Stimulated activated CD4-positive, alpha-beta T cell treated with anti-CD3 and anti-CD28 coated beads, Interleukin-12 subunit alpha, Interleukin-12 subunit beta, amount 100 ng/mL, for 24 hours (primary cell): ENCODE measurements around the gene IKBKG.
"Not testable (repeated sequence)": the region's sequence is repeated elsewhere in the genome, so short reads cannot be mapped to it uniquely, and the experiment has no call there.

Experiments
- DNase-seq, 2 experiments: peaks; one replicate each; pipeline ENCODE4 v3.0.0-alpha.2; 2020; ENCODE audit warnings: low read depth in 2 of 2

Gene IKBKG

DNA sequence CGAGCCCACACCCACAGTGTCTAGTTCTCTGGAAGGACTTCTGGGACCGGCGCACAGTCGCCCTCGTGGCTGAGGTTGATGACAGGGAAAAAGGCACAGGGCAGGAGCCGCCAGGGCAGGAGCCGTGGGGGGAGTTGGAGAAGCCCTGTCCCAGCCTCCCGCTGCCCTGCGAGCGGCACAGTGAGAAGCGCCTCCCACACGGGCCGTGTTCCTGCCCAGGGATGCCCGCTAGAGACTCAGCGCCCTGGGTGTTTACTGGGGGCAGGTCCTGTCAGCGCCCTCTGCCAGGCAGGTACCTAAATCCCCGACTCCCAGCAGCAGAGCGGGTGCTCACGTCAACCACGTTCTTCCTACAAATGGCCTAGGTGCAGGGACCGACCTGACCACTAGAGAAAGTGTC is 11.5 kb downstream of the IKBKG start:
- DNase-seq = not testable (repeated sequence)

DNA sequence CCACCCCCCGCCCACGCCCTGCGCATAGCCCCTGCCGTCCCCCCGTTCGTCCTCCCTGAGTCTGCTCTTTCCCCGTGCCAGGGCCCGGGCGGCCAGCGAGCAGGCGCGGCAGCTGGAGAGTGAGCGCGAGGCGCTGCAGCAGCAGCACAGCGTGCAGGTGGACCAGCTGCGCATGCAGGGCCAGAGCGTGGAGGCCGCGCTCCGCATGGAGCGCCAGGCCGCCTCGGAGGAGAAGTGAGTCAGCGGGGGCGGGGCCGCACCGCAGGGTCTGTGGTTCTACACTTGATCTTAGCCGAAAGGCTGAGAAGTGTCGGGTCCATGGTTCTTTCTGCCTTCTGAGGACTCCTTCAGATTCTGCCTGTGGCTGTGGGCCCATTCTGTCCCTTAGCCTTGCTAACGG is 12.9 kb downstream of the IKBKG start:
- not testable (repeated sequence) for DNase-seq

DNA sequence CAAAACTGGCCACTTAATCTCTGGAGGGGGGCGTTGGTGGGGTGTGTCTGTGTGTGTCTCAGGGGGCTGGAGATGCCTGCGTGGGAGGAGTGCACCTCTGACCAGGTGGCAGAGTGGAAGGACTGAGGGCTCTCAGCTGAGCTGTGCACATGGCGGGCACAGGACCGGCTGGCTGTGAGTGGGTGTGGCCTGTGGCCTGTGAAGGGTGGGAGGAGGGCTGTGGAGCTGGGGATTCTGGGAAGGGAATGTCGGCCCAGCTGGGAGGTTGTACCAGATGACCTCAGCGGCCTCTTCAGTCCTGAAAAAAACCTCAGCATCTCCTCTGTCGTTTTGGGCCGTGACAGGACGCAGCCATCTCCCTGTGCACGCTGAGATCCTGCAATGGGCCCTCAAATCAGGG is 14.9 kb downstream of the IKBKG start:
- DNase-seq = not testable (repeated sequence)

DNA sequence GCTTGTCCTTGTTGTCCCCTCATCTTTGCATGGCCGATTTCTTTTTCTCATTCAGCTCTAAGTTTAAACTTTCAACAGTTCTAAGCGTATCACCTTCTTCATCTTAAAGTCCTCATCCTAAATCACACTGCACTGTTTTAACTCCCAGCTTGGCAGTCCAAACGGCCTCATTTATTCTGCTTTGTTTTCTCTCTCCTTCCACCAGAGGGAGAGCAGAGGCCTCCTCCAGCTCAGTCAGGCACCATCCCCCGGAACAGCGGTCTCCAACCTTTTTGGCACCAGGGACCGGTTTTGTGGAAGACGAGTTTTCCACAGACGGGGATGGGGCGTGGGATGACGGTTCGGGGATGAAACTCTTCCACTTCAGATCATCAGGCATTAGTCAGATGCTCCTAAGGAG is 22.9 kb downstream of the IKBKG start:
- not testable (repeated sequence) for DNase-seq

DNA sequence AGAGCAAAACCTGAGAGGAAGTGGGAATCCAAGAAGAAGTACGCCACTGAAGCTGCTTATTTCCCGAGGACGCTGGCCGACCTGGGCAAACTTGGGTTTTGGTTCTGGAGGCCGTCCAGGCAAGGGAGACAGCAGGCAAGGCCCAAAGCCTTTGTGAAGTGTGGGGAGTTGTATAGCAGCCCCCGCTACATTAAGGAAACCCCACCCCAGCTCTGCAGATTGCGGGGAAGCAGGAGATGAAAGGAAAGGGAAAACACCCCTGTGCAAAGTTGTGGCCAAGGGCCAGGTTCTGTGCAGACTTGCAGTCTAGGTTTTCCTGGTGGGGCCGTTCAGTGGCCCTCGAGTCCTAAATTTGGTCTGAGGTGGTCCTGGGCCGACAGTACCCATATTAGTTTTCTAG is 25.6 kb downstream of the IKBKG start:
- not testable (repeated sequence) for DNase-seq

DNA sequence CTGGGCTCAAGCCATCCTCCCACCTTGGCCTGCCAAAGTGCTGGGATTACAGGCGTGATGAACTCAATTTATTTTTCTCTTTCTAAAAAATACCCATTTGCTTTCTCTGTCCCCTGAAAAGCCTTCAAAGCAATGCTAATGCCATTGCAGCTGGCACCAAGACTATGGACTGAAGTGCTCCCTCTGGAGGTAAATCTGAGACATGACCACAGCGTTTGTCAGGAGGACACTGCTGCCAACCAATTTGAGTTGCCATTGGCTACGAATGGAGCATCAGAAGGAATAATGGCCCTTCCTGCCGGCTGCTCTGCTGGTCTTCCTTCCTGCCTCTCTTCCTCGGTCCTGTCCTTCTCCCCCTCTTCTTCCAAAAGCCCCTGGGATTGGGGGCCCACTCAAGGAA is 27.7 kb downstream of the IKBKG start:
- not testable (repeated sequence) for DNase-seq

DNA sequence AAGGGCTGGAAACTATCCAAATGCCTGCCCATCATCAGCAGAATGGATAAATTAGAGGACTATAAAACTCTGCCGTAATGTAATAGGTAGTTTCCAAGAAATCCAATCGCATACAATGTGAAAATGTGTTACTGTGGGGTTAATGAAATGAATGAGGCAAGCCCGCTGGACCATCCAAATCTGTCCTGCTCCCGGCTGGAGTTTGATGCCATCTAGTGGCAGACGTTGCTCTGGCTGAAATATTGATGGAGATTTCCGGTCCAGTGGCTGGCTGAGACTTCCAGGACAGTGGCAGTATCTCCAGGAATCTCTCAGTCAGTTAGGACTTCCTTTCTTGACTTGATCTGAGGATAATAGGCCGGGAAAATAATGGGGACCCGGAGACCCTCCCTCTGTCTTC is 35.6 kb downstream of the IKBKG start:
- not testable (repeated sequence) for DNase-seq

DNA sequence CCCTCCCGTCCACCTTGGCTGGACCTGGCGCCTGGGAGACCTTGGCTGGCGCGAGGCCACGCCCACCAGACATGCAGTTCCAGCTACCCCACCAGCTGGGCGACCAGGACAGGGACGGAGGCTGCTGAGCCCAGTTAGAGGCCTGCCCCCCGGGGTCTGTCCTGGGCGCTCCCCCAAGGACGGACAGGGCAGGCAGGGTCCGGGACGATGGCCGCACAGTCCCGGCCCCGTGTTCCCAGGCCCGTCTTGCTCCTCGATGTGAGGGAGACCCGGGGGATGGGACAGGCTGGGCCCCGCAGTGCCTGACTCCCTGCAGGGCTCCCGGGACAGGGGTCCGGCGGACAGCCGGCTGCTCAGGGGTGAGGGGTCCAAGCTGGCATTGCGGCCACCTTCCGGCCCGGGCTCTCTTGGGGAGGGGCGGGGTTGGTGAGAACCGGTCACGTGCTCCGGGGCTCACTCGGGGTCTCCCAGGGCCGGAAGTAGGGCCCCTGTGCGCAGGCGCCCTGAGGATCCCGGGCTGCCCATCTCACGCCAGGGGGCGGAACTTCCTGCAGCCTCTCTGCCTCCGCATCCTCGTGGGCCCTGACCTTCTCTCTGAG is 37.3 kb downstream of the IKBKG start, which contains the start of gene CTAG1A:
CTAG1A (plus strand) TSS at position 549 of the 599 bp plus-strand sequence. CDS start 74 bp downstream, outside the sequence.
- not testable (repeated sequence) for DNase-seq

DNA sequence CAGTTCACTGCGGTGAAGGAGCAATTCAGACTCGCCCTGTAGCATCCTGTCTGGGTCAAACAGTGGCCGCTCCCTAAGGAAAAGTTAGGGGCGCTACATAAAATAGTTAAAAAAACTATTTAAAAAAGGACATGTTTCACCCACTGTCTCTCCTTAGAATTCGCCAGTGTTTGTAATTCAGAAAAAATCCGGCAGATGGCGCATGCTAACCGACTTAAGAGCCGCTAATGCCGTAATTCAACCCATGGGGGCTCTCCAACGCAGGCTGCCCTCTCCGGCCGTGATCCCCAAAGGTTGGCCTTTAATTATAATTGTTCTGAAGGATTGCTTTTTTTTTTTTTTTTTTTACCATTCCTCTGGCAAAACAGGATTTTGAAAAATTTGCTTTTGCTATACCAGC is 43.0 kb downstream of the IKBKG start:
- not testable (repeated sequence) for DNase-seq

DNA sequence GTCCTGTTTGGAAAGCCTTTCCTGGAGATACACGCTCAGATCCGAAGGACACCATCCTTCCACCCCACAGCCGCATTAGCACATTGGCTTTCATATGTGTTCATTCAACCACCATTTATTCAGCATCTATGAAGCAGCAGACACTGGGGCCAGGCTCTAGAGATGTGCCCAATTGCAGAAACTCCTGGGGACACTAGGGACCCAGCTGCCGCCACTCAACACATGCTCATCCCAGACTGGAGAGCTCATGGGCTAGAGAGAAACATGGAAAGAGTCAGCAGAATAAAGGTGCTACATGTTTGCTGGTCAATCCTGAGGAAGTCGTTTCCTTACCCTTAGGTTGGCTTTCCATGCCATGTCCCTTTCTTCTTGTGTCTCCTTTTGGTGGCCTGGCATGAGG is 45.1 kb downstream of the IKBKG start:
- DNase-seq = no peak

DNA sequence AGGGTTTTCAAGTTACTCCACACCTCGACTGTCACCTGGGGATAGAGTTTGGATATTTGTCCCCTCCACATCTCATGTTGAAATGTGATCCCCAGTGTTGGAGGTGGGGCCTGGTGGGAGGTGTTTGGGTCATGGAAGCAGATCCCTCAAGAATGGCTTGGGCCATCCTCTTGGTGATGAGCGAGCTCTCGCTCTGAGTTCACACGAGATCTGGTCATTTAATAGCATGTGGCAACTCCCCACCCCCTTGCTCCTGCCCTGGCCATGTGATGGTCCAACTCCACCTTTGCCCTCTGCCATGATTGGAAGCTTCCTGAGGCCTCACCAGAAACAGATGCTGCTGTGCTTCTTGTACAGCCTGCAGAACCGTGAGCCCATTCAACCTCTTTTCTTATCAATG is 45.8 kb downstream of the IKBKG start:
- DNase-seq = no peak

DNA sequence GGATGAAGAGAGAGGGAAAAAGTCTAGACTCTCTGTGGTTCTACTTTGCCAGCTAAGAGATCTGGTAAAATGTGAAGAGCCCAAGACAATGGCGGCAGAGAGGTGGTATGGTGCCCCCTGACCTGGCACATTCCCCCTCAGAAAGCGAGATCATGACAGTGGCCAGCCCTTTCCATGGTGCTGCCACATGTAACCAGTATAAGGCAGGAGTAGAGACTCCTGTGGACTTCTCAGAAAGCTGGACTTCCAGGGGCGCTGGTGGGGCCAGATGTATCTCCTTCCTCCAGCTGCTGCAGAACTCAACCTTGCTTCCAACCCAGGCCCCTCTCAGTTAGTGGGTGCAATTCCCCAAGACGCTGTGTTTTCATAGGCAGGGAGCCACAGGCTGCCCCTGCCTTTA is 47.1 kb downstream of the IKBKG start:
- DNase-seq = no peak

DNA sequence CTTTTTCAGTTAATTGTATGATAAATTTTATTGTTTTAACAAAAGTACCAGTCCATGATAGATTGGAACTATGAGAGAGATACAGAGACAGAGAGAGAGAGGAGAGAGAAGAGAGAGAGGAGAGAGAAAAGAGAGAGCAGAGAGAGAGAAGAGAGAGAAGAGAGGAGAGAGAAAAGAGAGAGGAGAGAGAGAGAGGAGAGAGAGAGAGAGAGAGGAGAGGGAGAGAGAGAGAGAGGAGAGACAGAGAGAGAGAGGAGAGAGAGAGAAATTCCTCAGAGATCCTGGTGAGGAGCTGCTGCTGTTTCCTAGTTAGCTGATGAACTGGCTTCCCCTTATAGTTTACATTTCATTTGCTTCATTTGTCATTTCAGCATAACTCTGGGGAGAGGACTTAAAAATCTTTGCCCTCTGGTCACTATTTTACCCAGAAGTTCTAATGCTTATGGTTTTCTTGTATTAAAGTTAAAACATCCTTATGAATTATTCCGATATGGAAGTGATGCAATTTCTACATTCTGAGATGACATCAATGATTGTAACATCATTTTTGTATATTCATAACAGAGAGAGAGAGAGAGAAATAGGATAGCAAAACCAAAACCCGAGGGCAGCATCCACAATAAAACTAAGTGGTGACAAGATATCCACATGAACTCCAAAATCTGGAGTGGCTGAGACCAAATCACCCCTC is 48.3 kb downstream of the IKBKG start:
- DNase-seq = no peak

DNA sequence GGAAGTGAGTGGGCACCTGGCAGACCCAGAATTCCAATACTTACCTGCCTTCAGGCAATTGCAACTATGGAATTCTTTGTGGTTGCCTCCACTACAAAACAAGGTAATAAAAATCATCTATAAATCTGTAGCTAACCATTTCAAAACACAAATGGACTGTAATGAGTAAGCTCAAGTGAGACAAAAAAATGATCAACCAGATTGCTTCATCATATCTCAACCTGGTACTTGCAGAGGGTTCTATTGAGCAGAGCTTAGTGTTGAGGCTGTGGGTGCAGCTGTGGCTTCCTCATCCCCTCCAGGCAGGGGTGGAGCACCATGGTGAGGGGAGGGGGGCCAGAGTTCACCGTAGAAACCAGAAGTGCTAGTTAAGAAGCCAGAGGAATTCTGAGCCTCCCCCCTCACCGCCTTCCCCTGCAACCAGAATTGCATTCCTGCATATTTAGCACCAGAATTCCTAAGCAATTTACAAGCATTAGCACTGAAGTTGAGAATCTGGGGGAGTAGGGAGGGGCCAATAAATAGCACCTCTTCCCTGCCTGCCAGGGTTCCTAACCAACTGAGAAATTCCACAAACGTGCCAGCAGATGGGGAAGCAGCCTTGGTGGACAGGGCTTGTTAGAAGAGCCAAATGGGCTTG is 49.0 kb downstream of the IKBKG start:
- DNase-seq = no peak

DNA sequence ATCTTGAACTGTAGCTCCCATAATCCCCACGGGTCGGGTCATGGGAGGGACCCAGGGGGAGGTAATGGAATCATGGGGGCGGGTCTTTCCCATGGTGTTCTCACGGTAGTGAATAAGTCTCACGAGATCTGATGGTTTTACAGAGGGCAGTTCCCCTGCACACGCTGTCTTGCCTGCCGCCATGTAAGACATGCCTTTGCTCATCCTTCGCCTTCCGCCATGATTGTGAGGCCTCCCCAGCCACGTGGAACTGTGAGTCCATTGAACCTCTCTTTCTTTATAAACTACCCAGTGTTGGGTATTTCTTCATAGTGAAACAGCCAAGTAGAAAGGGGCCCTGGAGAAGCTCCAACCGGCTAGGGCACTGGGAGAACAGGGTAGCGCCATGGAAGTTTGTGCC is 49.8 kb downstream of the IKBKG start:
- DNase-seq = no peak

DNA sequence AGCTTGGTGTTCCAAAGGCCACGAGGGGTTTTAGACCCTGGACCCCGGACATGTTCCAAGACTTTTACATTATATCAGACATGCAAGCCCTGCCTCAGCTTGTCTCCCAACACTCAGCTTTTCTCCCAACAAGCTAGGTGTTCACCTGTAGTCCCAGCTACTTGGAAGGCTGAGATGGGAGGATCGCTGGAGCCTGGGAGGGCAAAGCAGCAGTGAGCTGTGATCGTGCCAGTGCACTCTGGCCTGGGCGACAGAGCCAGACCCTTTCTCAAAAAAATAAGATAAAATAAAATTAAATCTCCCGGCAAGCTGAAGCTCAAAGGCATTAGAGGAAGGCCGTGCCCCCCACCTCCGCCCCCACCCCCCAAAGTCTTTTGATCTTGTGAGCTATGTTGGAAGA is 51.2 kb downstream of the IKBKG start:
- DNase-seq = no peak

DNA sequence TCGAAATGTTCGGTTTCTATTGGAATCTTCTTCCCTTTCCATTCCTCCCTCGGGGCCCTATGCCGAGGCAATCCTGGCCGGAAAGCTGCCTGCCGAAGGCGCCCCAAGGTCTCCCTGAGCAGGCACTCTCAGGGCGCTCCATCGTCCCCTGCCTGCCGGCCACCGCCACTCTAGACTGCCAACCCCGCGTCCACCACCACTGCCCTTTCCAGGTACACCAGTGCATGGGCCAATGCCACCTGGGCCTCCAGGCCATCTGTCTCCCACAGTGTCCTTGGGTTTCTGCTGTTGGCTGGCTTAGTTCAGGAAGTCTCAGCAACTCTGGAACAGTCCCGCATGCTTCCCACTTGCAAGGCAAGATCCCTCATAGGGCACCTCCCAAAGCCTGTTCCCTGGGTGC is 52.1 kb downstream of the IKBKG start:
- DNase-seq = no peak

DNA sequence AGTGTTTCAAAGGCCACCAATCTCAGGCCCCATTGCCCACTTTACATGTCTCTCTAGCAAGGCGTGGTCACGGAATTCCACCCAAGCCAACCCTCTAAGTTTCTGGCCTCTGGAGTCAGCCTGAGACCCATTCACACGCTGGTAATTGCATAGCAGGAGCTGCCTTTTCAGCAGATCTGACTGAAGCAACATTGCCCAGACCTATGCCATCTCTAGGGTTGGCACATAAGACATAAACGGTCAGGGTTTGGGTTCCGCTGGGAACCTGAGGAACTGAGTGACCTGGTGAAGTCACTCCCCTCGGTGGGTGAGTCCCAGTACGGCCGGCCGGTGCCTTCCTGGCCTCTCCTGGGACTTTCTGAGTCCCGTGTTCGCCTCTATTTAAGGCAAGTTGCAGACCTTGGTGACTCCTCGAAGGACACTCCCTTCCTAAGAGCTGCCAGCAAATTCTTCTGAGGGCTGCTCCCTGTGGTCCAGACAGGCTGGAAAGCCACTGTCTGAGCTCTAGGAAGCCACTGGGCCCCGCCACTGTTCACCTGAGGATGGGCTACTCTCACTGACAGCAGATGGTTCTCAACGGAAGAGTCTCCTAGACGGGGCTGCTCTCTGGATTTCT is 53.4 kb downstream of the IKBKG start:
- DNase-seq = no peak

DNA sequence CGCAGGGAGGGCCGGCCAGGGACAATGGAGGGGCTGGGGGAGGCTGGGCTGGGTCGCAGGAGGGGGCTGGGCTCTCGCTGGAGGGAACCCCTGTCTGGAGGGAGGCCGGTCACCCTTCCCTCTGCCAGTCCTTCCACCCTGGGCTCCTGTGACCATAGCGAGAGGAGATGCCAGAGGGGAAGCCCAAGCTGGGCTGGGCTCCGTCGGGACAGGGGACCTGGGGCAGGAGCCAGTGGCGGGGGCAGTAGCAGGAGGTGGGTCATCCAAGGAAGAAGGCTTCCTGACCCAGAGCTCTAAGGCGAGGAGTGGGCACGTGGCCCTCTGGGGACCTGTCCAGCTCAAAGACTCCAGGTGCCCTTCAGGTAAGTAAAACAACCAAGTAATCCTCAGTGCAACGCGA is 54.8 kb downstream of the IKBKG start:
- DNase-seq = no peak

DNA sequence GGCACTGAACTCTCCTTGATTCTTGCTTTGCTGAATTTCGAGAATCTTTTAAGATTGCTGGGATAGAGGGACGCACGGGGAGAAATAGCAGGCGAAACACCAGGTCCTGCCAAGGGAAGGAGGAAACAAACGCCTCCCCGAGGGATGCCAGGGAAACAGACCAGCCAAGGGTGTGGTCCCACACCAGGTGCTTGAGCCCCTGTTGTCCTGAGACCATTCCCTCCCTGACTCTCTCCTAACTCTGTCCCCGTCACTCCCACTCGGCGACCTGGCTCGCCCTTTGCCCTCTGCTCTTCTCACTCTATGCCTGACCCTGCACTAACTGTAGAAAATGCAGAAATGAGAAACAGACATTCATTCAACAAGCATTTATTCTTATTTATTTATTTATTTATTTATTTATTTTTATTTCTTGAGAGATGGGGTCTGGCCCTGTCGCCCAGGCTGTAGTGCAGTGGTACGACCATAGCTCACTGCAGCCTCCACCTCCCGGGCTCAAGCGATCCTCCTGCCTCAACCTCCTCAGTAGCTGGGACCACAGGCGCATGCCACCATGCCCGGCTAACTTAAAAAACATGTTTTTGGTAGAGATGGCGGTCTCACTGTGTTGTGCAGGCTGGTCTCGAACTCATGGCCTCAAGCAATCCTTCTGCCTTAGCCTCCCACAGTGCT is 55.5 kb downstream of the IKBKG start:
- DNase-seq = no peak

DNA sequence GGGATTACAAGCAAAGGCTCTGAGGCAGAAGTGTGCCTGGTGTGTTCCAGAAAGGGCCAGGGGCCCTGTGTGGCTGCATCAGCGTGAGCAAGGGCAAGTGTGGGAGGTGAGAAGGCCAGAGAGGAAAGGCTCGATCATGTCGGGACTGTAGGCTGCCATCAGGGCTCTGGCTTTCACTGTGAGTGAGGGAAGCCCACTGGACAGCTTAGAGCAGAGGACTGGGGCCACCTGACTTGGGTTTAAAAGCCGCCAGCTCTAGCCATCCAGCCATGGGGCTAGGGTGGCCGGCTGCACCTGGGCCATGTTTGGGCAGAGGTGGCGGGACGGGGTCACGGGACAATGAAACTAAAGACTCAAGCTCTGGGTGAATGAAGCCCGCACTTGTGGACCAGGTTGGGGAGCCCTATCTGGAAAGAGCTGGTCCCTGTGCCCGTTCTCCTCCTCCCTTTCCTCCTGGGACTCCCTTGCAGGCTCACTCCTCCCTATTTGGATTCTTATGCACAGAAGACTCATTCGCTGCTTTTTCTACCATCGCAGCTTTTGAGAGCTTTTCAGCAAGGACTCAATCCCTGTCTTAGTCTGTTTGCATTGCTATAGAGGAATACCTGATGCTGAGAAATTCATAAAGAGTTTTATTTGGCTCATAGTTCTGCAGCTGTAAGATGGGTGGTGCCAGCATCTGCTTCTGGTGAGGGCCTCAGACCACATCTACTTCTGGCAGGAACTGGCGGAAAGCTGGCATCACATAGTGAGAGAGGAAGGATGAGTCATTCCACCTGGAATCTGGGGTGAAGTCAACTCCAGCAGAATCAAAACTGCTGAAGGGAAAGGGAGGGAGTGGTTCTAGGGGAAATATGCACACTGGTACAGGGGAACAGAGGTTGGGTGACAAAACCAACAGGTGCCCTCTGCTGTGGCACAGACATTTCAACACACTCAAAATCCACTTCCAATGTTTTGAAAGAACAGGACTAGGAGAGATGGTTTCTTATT is 56.3 kb downstream of the IKBKG start:
- DNase-seq = no peak
